ENCODE measurements around the gene RNASE13.
"Not testable (repeated sequence)": the region's sequence is repeated elsewhere in the genome, so short reads cannot be mapped to it uniquely, and the experiment has no call there.

The RNASE13 gene

GRCh38 chr14:21019366-21019765 is 15.2 kb downstream of the RNASE13 start:
- DNase-seq, result no peak

GRCh38 chr14:21018781-21019180 is 15.8 kb downstream of the RNASE13 start:
- DNase-seq, result no peak

DNA sequence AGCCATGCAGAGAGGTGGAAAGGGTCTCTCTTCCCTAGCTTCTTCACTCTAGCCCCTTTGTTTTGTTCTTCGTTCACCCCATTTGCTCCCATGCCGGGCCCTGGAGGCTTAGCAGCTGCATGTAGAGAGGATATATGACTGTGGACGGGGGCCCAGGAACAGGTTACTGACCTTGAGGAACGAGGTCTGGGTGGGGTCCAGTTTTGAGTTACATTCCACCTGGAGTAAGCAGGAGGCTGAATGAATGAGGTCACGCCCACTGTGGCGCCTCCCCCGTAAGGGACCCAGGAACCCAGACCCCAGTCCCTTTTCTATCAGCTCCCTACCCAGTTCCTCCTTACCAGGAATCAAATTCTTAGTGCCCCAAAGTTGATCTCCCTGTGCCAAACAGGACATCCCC is 16.3 kb downstream of the RNASE13 start:
- no peak for DNase-seq

DNA sequence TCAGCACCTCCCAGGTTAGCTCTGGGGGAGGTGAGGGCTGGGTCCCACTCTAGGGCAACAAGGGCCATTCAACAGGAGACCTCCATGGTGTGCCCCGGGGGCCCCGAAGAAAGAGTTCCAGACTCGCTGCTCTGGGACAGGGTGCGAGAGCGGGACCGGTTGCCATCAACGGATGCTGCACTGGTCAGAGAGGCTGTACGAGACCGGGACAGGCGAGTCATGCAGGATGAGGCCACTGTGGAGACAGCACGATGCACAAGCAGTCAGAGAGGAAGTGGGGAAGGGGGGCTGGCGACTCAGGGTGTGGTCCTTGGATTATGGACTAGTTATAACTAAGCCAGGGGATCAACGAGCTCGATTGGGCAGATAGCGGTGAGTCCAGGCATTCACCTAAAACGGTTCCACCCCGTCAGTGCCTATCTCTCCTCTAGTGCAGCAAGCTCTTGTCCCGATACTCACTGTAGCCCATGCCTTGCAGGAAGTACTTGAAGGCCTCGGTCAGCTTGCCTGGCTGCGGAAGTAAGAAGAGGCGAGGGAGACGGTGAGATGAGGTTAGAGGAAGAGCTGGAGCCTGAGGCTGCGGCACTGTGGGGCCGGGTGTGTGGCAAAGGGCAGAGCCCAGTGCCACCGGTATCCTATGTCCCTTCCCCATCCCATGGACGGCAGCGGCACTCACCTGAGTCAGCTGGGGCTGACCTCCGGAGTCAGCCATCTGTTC is 16.9 kb downstream of the RNASE13 start:
- no peak for DNase-seq

DNA sequence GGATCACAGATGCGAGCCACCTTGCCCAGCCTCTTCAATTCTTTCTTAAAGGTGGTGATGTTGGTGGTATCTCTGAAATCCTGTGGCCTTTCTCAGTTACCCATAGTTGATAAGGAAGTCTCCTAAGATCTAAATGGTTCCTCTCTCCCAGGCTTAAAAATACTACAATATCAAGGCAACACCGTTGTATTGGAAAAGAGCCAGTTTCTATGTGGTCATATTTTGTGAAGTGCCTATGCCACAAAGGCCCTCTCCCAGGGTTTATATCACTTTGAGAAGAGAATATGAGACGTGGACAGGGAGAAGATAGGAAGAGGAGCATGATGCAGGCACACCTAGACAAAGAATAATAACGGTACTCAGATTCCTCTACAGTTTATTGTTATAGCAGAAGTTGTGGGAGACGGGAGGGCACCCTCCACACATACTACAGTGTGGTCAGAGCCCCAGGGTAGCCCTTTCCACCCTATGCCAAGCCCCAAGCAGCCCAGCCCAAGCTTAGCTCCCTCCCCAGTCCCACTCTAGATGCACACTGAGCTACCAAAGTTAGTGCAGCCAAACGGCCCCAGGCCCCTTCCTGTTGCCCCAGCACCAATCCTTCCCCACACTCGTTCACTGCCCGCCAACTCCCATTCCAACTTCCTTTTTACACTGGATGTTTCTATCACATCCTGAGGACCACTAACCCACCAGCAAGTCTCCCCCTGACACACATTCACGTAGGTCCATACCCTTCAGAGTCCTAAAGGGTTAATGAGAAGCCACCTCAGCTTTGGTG is 18.0 kb downstream of the RNASE13 start:
- DNase-seq, result no peak

DNA sequence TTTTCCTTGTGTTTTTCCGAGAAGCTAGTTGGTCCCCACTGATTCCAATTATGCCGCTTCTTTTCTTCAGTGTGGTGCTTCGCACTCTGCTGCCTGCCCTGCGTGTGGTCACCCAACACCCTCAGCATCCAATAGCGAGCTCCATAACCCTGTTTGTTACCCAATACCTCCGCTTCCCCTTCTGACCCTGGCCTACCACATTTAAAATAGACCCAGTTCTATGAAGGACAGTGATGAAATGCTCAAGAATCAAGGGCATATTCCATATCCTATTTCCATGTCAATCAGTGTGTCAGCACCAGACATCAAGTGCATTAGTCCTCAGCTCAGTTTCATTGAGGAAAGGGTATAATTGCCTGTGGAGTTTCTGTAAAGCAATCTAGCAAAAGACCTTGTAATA is 19.3 kb downstream of the RNASE13 start:
- DNase-seq, result no peak

GRCh38 chr14:21014761-21015190 is 19.8 kb downstream of the RNASE13 start:
- peak; percentile 77 for DNase-seq

GRCh38 chr14:21011136-21011535 is 23.5 kb downstream of the RNASE13 start:
- DNase-seq, result no peak

DNA sequence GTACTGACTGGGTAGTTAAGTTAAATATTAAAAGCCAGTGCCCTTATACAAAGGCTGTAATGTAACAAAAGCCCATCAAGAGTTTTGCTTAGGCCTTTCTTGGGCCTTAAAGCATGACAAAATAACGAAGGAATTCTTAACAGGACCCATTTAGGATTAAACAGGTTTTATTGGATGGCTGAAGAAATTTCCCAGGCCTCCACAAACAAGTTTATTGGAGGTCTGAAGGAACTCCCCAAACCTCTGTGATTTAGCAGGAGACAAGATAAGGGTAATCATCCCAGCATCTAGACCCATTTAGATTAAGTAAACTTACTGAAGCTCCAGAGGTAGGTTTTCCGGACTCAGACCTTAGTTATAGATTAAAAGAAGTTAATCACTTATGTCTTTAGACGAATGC is 24.9 kb downstream of the RNASE13 start:
- DNase-seq, result not testable (repeated sequence)

DNA sequence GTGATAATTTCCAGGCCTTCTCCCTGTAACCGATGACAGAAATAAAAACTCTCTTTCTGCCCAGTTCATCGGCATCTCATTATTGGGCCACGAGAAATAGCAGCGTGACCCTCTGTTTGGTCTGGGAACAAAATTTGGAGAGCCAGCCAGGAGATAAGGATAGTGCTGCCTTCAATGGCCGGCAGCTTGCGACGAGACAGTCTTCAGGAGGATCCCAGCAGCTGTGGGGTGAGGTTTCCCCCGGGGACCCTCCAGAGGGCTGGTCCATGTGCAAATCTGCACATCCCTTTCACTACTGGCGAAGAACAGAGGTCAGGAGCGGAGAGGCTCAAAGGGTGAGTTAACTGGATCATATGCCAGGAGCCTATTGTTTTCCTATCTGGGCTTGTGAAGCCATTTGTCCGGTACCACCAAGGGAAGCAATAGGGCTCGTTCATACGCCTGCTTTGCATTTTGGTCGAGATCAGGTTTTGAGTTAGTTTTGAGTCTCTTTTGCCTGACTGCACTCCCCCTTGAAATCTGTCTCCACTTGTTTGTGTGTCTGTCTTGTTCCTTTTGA is 30.7 kb downstream of the RNASE13 start:
- DNase-seq, result no peak

GRCh38 chr14:21001218-21001617 is 33.4 kb downstream of the RNASE13 start:
- no peak for DNase-seq

GRCh38 chr14:20999591-20999990 is 35.0 kb downstream of the RNASE13 start:
- no peak for DNase-seq

GRCh38 chr14:20998674-20999366 is 35.8 kb downstream of the RNASE13 start, which contains the start of gene SLC39A2:
Gene SLC39A2, plus strand, starts transcription at chr14:20999293. Its CDS starts 154 bp downstream, at chr14:20999447.
- DNase-seq, result no peak

DNA sequence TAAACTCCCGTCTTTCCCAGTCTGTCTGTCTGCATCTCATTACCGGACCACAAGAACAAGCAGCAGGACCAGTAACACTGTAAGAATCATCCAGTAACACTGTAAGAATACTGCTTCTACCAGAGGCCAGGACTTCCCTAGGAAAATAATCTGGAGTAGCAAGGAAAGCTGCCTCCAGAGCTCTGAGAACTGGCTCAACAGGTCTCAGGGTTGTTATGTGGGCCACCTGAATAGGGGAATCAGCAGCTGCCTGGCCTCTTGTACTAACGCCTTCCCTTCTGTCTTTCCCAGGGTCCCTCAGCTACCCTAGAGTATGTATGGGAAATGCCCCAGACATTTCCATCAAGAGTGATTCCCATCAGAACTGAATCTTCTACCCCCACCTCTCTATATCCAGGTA is 36.5 kb downstream of the RNASE13 start:
- DNase-seq, result no peak

- DNase-seq, result no peak
These were observed 37.0 kb downstream of the RNASE13 start for GRCh38 chr14:20997564-20997963.

DNA sequence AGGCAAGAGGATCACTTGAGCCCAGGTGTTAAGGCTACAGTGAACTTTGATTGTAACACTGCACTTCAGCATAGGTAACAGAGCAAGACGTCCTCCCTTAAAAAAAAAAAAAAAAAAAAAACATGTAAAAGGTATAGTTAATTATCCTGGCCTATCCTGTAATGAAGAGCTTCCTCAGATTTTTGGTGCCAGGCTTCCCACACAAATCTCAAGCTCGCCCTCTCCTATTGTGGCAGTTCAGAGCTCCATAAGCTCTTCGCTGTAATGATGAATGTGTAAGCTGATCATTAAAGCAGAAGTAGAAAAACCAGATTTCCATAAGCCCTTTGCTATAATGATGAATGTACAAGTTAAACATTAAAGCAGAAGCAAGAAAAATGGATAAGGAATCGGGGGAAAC is 37.5 kb downstream of the RNASE13 start:
- DNase-seq, result no peak

DNA sequence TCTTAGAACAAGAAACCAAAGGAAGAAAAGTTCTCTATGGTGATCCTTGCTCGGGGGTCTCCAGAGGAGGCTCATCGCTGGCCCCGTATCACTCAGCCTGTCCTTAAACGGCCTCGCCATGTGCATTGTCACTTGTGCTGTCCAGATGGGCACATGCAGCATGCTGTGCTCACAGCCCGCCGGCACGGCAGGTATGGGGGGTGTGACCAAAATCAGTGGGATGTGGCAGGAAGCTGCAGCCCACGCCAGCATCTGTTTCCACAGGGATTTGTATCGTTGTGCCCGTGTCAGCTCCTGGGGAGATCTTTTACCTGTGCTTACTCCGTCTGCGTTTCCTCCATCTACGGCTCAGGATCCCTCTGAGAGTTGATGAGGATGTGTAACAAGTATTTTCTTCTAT is 38.1 kb downstream of the RNASE13 start:
- no peak for DNase-seq

- peak; percentile 72 for DNase-seq
These were observed 44.6 kb downstream of the RNASE13 start, which contains the start of gene METTL17 for GRCh38 chr14:20989787-20990600. Gene METTL17, plus strand, starts transcription at chr14:20989980. Its CDS starts 23 bp downstream, at chr14:20990003.

DNA sequence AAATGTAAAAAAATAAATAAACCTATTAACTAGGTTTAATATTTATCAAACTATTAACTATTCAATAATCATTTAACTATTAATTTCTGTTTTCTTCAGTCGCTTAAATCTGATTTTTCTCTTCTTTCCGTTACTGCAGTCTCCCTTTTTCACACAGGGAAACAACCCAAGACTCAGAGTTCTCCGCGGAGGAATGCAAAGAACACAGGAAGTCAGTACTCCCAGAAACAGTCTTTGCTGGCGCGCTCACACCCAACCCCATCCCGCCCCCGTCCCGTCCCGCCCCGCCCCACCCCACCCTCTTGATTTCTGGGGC is 45.2 kb downstream of the RNASE13 start:
- no peak for DNase-seq

DNA sequence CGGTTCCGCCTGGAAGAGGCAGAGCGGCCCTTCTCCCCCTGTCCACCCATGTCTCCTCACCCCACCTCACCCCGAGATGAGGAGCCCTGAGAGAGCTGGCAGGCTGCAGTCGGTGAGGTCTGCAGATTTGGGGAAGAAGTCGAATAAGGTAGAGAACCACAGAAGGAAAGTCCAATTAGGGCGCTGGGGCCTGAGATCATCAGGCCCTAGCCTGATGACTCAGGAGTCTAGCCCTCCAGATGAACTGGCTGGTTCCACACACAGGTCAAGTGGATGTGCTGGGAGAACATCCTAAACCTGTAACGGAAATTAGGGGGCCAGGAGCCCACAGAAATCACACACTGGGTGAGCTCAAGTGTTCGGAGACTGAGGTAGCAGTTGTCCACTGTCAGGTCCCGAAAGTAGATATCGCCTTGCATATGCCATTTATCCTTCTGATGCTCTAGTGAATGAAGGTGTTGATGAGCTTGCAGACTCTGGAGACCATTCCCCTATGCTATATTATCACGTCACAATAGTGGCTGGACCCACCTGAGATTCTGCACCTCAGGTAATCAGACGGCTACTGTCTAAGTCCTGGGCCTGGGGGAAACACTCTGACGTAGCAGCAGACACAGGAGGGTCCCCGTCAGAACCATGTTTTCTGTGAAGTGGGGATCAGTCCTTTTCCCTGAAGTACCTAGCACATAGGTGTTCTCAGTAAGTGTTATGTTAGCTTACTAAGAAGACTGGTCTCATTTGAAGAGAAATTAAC is 45.7 kb downstream of the RNASE13 start:
- no peak for DNase-seq

DNA sequence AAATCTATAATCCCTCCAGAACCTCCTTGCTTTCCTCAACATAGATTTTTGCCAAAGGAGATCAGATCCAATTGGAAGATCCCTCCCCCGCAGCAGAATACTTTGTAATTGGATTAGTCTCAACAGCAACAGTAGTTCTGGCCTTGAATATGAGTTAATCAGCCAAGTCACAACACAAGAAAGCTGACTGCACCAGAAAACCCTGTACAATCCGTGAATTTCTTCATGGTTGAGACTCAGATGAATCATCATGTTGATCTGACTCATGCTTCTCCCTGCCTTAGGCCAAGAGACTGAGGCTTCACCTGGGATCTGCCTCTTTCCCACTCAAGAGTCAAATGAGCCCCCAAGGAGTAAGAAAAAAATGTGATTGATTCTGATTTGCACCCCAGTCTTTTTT is 47.8 kb downstream of the RNASE13 start:
- no peak for DNase-seq

DNA sequence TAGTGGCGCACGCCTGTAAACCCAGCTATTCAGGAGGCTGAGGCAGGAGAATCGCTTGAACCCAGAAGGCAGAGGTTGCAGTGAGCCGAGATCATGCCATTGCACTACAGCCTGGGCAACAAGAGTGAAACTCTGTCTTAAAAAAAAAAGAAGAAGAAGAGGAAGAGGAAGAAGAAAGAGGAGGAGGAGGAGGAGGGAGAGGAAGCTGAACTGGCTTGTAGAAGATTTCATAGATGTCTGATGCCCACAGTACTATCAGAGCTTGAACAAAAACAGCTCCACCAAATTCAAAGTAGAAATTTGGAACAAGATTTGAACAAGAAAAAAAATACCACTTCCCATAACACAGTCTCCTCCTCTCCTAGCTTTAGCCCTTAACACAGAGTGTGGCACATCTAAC is 49.0 kb downstream of the RNASE13 start:
- not testable (repeated sequence) for DNase-seq

Measured in effector CD8-positive, alpha-beta T cell (primary cell).